Stimulated activated CD4-positive, alpha-beta T cell treated with anti-CD3 and anti-CD28 coated beads, Interleukin-1b, Interleukin-23, amount 100 ng/mL, for 4 hours (primary cell): Measurements from ENCODE around the gene HIGD1C.
"Not testable (repeated sequence)": the region's sequence is repeated elsewhere in the genome, so short reads cannot be mapped to it uniquely, and the experiment has no call there.

Experiments used
- DNase-seq, 2 donors: peaks; one replicate each; pipeline ENCODE4 v3.0.0-alpha.2; 2020; ENCODE audit warnings: low read depth in 2 of 2

HIGD1C gene

DNA sequence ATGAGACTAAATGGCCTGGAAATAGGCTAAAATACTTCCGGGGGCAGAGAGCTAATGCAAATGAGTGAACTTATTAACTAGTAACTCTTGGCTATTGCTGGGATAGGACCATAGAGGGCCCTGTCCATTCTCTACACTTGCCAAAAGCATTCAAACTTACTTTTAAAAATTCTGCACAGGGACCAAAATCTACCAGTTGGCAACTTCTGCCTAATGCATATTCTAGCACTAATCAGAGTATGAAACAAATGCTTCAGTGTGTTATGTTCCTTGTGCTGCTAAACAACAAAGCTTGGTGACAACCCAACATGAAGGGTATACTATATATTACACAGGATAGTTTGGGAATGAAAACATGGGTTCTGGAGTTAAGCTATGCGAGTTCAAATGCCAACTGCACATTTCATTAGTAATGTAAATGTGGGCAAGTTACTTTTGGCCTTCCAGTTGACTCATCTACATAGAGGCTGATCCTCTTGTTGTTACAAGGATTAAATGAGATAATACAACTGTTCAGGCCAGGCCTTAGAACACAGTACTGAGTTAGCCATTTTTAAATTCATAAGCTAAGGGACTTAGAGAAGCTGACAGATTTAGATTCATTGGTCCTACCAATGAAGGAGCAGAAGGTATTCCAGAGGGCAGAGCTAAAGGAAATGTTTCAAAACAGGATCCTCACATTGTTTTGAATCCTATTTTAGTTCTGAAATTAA lies 32.4 kb downstream of the HIGD1C start:
- DNase-seq, result no peak

DNA sequence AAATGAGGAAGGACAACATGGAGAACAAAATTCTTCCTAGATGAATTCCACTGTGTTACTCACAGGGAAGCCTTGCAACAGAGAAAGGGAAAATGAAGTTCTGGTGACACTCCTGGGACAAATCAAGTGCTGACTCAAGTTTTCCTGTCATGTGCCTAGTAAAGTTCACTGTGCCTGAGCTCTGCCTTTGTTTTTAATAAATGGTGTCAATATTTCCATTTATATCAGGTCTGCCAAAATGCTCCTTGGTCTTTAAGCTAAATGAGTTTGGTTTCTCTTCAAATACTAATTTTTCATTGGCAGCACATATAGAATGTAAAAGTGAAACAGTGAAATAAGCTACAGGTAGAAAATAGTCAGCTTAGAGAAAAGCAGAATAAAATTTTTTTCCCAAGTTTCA lies 33.0 kb downstream of the HIGD1C start:
- DNase-seq, result no peak

DNA sequence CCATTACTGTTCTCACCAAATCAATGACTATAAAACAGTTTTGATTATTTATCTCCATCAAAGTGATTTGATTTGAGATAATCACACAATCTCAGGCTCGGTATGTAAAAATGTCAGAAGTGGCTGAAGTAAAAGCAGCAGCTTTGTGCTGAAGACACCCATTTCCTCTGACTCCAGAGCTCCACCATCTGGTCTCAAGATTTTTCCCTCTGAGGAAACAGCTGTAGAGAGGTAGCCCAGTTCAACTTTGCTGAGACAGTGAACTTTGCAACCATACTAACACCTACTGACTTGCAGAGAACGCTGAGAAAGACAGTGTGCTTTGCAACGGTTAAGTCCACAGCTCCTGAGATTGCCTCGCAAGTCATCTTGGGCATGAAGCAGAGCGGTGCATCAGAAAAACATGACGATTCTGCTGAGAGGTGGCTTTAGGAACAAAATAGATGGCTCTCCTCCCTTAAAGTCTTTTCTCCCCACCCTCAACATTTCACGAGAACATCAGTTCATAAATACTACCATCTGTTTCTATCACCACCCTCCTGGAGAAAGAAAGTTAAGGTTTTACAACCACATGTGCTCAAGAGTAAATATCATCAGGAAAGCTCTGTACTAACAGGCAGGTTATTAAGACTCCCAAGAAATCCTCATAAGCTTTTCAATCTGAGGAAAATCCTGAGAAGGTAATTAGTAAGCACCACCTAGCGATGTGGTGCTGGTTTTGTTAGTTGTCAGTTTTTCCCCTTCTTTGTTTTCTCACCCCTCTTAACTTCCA lies 34.8 kb downstream of the HIGD1C start:
- DNase-seq, result no peak

DNA sequence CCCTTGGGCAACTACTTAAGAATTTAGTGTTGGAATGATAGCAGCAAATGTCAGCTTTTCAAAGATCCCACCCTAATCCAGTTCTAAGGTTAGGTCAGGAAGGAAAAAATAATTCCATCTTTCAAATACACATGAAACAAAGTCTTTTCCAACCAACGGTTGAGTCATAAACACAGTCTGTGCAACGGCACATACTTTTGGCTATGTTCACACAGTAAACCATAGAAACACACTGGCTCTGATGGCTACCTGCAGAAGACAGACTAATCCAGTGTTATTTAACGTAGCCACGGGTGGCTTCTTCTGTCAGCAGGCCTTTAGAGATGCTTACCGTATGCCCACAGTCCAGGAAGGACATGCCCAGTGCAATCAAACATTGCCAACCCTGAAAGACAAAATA lies 35.7 kb downstream of the HIGD1C start:
- no peak for DNase-seq

DNA sequence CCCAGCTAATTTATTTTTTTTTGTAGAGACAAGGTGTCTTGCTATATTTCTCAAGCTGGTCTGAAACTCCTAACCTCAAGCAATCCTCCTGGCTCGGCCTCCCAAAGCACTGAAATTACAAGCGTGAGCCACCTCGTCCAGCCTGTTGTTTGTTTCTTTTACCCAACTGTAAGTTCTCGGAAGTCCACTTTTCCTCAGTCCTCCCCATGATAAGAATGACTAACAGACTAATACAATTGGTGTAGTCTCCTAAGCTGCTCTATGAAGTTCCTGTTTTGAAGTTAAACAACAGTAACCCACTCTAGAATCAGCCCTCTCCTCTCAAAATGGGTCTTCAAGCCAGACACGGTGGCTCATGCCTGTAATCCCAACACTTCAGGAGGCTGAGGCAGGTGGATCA lies 36.5 kb downstream of the HIGD1C start:
- DNase-seq, result no peak

DNA sequence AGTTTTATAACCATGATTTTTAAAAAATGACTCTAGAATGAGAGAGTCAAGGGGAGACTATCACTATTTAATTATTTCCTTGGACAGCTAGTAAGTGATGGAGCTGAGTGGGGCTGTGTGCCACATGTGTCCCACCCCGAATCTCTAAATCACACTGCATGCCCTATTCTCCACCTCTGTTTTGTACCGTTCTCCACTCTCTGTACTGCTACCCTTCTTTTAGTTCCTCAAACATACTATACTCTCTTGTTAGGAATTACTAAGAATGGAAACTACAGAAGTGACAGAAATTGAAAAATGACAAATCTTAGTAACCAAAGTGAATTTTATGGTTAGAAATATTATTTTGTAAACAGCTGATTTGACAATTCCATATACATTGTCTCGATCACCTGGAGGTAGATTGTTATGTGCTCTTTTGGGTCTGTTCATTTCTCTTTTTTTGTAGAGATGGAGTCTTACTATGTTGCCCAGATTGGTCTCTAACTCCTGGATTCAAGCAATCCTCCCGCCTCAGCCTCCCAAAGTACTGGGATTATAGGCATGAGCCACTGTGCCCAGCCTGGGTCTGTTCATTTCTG lies 37.9 kb downstream of the HIGD1C start:
- DNase-seq, result no peak

DNA sequence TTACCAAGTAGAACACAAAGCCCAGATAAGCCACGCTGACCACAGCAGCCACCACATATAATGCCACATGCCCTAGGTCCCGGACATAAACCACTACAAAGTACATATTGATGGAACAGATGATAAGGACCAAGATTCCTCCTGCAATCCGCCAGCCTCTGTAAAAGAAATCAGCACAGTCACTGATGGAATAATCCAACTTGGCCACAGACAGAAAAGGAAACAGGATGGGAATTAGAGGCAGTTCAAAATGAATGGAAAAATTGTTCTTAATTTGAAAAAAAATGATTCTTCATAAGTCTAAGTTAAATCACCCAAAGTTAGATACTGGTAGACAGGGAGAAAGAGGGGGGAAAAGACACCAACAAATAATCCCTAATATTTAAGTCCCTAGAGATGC lies 38.4 kb downstream of the HIGD1C start:
- no peak for DNase-seq

DNA sequence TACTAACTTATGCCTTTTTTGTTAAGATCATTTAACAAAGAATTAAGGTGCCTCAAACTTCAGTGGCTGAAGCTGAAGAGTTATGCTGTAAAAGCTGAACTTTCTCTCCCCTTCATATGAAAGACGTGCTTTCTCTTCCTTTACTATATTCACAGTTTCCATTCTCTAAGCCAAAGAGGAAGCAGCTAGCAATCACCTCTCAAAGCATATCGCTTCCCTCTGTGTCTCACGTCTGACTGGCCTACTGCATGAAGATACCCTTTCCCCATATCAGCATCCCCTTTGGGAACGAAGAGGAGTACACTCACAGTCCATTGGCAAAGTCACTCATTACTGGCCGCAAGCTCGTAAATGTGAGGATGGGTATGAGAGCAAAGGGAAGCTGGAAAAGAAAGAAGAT lies 38.9 kb downstream of the HIGD1C start:
- no peak for DNase-seq

DNA sequence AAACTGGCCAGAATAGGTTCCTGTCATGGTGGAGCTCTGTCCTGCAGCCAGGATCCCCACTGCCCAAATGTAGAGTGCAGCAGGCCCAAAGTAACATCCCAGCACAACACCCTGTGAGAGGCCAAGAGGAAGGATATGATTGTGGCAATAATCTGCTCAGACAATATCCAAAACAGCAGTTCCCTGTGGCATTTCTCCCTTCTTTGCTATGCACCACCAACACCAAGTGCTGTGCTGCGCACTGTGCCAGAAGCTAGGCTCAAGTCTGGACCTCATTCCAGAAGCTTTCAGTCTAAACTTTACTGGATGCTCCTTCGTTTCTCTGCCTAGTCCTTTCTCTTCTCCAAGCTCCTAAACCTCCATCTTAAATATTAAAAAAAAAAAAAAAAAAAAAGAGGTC lies 40.5 kb downstream of the HIGD1C start:
- DNase-seq, result no peak

DNA sequence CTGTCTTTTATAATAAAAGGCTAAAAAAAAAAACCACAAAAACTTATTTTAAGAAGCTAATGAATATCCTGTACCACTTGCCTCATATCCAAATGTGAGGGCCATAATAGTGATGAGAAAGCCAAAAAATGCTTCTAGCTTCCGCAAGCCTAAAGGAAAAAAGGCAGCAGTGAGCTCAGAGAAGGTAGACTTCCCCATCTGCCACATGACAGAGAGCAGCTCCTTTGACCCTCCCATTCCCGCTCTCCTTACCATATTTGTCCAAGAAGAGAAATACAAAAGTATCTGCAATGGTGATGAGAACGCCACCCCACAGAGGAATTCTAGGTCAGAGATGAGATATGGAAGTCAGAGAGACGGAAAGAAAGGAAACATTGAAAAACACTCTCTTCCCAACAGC lies 46.7 kb downstream of the HIGD1C start:
- no peak for DNase-seq

DNA sequence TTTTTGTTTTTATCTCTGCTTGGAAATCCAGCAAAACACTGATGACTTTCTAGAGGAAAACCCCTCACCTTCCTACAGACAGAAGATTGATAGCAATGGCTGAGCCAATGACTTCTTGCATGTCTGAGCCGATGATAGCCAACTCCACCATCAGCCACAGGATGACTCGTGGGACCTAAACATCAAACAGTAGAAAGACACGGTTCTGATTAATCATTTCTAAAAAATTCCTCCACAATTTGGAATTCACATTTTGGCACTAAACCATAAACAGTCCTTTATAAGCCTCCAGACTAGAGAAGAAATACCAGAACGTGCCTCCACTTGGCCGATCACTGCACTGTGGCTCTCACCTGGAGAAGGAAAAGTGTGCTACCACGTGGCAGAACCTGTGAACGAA lies 47.9 kb downstream of the HIGD1C start:
- no peak for DNase-seq

DNA sequence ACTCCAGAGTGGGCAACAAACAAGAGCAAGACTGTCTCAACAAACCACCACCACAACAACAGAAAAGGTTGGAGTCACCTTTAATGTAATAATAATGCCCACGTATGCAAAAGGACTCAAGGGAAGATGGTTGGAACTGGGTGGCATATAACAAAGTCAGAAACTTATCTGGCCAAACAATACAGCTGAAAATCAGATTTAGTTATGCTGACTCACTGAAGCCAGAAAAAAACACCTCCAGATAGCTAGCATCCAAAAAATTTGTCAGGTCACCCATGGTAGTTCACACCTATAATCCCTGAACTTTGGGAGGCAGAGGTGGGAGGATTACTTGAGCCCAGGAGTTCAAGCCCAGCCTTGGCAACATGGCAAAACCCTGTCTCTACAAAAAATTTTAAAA lies 49.5 kb downstream of the HIGD1C start:
- no peak for DNase-seq

DNA sequence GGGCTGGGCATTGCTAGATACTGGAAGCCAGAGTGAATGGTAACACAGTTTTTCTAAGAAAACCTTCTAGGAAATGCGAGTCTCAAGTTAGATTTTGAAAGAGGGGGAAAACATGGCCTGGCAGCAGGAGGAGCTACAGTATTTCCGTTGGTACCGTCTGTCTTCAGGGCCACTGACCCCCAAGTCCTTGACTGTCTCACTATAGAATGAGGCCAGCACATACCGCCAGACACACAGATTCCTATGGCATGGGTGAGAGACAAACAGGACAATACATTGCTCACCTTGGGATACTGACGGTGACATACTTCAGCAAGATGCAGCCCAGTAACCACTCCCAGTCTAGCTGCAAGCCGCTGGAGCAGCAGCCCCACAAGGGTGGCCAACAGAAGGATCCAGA lies 52.2 kb downstream of the HIGD1C start:
- no peak for DNase-seq

DNA sequence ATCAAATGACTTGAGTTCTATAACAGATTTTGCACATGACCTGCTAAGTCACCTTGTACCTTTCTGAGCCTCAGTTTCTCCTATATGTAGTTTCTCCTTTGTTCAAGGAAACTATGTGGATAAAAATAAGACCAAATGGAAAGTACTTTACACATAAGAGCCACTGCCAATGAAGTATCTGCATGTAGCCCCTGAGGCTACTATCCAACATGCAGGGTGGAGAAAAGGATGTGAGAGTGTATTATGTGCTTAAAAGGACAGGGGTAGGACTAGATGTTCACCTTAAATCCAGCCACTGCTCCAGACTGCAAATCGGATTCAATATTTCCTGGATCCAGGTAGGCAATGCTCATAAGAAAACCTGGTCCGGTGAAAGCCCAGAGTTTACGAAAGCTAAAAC lies 52.7 kb downstream of the HIGD1C start:
- DNase-seq, result no peak

DNA sequence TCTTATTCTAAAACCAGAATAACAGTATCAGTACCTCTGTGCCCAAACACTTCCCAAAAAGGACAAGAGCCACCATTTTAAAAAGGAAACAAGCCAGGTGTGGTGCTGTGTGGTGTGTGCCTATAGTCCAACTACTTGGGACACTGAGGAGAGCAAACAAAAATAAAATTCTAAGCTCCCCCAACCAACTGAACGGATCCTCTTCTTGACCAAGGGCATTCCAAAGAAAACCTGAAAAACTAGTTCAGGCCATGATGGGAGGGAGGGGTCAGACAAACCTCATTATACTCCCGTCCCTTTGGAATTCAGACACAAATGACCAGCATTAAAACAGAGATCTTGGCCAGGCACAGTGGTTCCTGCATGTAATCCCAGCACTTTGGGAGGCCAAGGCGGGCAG lies 53.3 kb downstream of the HIGD1C start:
- no peak for DNase-seq

DNA sequence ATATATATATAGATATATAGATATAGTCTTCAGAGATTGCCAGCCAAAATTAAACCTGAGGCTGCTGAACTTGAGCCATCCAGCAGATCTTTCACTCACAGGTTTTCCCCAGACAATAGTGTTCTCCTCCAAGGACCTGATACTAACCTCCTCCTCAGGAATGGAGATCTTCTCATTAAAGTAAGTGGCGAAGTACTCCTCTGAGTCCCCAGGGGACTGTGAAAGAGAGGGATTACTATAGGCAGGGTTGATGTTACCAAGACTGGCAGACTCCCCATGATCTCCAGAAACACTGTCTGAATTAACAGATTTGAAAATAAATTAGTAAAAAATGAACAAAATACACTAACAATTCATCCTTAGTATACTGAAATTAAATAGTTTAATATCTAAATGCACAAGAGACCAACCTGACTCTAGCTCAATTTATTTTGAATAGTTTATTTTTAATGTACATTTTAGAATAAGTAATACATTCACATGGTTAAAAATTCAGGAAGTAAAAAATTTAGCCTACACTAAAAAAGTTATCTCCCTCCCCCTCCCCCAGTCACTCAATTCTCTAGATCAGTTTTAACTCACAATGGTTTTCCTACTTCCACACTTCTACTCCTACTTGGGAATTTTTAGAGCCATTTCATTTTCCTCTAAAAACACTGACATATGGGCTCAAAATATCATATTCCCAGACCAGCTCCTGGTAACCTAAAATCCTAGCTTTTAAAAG lies 56.1 kb downstream of the HIGD1C start:
- no peak for DNase-seq

DNA sequence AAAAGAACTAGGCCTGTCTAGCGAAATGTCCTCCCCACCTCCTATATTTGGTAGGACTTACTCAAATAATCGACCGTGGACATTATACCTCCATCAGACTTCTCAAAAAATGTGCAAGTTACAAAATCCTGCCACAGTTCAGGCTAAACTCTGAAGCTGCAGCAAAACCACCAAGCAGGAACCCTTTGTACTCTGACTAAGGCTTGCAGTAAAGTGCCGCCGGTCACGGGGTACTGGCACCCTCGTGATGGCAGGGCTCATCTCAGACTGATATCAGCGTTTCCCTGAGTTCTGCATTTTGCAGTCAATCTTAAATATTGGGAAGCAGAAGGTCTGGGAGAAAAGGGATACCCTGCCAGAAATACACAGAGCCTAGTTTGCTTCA lies 56.7 kb downstream of the HIGD1C start:
- DNase-seq, result peak; percentile 31 to 34

DNA sequence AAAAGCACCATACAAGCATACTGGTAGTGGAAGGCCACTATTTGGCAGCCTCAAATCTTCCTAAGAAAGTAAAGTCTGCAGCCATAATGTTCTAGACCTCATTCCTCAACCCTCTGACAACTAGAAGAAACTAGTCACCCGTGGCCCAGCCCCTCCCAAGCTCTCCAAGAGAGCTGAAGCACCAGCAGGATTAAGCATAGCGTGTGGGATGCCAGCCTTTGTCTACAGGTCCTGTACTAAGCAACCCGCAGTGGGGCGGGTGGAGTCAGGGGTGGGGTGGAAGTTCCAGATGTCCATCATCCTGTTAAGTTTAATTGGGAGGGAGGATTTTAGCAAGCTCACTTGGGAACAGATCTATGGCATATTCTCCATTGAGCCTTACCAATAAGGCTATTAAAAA lies 59.6 kb downstream of the HIGD1C start:
- DNase-seq, result no peak

DNA sequence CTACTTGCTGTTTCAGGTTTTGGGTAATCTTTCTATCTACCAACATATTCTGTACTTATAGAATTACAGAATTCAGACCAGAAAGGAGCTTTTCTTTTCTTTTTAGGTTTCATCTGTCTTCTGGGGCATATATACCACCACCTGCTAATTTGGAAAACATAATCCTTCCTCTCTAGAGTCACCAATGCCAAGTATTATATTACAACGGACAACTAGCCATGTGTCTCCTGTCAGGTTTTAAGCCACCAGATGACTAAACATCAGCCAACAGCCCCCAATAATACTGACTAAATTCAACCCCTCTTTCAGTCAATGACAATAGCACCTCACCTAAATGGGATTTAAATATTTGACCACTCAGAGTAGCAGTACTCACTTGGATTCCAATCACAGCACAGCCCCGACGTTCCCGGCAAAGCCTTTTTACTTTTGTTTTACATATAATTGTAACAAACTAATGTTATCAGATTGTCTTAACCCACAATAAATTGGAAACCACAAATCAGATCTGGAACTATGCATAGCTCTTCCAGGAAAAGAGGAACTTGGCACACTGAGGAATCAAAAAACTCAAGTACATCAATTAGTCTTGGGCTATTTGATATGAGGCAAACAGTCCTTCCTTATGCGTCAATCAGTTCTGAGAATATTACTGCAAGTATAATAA lies 60.4 kb downstream of the HIGD1C start:
- no peak for DNase-seq

DNA sequence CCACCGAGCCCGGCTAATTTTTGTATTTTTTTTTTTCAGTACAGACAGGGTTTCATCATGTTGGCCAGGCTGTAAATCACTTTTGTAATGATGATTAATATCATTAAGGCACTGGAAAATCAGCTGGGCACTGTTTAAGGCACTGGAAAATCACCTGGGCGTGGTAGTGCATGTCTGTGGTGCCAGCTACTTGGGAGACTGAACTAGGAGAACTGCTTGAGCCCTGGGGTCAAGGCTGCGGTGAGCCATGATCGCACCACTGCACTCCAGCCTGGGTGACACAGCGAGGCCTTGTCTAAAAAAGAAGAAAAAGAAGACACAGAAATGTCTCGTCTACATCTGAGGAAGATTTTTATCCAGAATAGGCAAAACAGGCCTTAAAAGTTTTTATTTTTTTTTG lies 61.1 kb downstream of the HIGD1C start:
- DNase-seq, result no peak

DNA sequence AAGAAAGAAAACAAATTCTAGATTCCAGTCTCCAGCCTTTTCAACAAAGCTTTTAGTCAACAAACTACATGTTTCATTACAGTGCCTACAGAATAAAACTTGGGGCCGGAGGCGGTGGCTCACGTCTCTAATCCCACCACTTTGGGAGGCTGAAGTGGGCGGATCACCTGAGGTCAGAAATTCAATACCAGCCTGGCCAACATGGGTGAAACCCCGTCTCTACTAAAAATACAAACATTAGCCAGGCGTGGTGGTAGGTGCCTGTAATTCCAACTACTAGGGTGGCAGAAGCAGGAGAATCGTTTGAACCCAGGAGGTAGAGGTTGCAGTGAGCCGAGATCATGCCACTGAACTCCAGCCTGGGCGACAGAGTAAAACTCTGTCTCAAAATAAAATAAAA lies 62.1 kb downstream of the HIGD1C start:
- not testable (repeated sequence) for DNase-seq

DNA sequence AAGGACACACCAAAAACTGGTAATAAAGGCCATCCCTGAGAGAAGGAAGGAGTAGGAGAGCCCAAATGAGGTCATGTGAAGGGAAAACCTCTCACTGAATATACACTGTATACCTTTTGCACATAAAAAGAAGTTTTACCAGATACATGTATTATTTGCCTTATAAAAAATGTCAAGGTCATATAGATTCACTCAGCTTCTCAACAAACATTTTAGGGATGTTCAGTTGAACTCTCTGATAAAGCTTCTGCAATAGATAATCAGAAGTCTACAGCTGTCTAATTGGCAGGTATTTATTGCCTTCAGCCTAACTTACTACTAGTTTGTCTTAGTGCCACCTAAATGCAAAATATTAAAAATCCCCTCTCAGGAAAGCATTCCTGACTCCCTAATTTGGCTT lies 65.1 kb downstream of the HIGD1C start:
- no peak for DNase-seq
